Kidney tubule cell (primary cell): Measurements from ENCODE around the gene GAMT.

ENCODE experiments used
- DNase-seq: peaks from one replicate; pipeline ENCODE4 v3.0.0-alpha.2; 2018; ENCODE audit warnings: low spot score

GAMT gene

GRCh38 chr19:1418496-1418775 lies 17.1 kb upstream of the GAMT start:
- DNase-seq, result no peak

DNA sequence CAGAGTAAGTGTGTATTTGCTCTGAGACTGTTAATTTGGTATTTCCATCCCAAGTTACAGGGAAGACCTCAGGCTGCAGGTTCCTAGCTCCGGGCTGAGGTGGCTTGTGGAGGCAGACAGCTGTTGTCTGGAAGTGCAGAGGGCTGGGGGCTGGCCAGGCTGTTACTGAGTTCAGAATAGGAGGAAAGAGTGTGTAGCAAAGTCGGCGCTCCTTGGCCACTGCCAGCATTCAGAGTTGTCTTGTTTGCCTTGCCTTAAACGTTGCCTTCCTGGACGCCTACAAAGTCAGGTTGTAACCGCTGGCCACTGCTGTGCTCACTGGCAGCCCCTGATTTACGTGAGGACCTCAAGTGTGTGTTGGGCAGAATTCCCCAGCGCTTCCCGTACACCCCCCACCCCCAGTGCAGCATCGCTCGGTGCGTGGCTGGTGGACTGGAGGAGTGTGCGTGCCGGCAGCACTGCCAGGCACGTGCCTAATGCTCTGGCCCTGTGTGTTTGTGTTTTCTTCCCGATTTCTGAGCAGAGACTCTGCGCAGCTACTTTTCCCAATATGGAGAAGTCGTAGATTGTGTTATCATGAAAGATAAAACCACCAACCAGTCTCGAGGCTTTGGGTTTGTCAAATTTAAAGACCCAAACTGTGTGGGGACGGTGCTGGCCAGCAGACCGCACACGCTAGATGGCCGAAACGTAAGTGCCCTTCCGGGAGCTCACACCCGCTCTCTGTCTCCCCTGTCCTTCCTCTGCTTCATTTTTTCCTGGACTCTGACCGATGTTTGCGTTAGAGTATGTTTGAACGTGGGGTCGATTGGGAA lies 16.5 kb upstream of the GAMT start:
- DNase-seq, result no peak

- DNase-seq, result peak; percentile 30
Measured at GRCh38 chr19:1417145-1417544, 15.8 kb upstream of the GAMT start.

GRCh38 chr19:1416014-1416841 lies 14.9 kb upstream of the GAMT start:
- DNase-seq, result peak; percentile 83

GRCh38 chr19:1412995-1413800 lies 11.9 kb upstream of the GAMT start:
- no peak for DNase-seq

DNA sequence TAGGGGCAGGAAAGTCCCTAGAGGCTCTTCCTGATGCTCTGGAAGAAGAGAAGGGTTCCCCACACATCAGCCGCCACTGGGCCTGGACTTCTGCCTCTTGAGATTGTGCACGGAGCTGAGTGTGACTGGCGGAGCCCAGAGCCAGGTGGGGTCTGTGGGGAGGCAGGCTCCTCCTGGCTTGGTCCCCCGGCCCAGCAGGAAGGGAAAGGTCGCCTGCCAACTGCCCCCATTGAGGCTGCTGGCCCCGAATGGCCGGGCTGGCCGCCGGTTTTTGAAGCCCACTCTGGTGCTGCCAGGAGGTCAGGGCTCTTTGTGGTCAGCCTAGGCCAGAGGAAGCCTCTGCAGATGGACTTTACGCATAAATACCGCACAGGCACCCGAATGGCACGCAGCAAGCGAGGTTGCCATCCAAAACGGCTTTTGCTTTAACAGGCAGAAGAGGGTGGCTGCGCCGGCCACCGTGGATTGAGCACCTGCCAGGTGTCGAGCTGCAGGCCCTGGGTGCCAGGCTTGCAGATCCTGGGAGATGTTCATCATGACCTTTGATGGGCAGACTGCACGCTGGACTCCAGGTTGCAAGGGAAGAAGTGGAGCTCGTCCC lies 11.1 kb upstream of the GAMT start:
- DNase-seq, result no peak

DNA sequence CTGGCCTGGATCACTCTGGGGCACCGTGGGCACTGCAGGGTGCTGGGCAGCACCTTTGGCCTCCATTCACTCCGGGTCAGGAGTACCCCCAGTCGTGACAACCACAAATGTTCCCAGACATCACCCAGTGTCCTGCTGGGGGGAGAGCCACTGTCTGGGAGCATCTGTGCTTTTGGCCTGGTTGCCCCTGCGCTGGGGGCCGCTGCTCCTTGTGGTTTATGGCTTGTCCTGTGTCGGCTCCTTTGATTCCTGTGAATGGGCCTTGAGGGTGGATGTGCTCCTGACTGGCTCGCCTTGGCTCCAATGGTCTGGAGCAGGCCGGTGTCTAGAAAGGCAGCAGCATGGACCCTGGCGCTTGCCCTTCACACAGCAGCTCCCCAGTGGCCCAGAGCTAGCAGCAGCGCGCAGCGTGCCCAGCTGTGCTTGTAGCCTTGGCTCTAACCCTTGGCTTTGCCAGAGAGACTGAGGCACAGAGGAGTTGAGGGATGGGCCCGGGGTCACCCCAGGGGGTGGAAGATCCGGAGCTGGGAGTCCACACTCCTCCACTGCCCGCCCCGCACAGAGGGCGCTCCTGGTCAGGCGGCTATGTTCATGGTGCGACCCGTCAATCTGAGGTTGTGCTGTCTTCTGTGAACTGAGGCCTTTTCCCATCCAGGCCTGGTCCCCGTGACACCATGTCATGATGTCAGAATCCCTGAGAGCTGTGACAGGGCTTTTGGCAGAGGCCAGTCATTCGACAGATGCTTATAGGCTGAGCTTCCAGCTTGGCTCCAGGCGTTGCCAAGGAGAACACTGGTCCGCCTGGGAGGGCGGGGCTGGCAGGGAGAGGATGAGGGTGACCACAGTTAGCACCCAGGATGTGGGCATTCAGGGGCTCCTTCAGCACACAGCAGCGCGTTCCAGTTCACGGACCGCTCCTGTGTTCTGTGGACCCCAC lies 10.2 kb upstream of the GAMT start:
- peak; percentile 68 for DNase-seq

GRCh38 chr19:1410789-1411188 lies 9.4 kb upstream of the GAMT start:
- DNase-seq, result no peak

DNA sequence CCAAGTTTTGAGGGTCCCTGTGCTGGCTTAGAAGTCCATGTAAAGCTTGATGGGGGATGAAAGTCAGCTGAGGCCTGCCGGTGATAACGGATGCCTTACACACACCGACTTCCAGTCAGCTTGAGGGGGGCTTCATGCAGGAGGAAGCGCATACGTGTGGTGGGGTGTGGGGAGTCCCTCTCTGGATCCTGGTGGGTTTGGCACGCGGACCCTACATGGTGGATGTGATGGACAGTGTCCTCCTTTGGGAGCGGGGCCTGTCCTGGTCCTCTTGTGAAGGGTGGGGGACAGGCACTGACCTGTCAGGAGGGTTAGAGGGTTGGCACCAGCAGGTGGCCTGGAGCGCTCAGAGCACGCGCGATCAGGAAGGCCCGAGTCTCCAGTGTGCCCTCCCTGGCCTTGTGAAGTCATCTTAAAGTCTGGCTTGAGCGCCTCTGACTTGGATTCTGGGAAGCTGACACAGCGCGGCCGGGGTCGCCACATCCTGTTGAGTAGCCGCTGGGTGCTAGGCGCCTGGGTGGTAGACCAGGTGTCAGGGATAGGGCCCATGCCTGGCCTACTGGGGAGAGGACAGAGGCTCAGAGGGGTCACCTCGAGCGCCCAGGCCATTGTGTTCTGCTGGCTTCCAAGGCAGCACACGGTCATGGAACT lies 8.9 kb upstream of the GAMT start:
- peak; percentile 92 for DNase-seq

- DNase-seq, result no peak
Measured at GRCh38 chr19:1409204-1410005, 8.1 kb upstream of the GAMT start.

GRCh38 chr19:1408300-1409203 lies 7.2 kb upstream of the GAMT start:
- DNase-seq, result peak; percentile 61

DNA sequence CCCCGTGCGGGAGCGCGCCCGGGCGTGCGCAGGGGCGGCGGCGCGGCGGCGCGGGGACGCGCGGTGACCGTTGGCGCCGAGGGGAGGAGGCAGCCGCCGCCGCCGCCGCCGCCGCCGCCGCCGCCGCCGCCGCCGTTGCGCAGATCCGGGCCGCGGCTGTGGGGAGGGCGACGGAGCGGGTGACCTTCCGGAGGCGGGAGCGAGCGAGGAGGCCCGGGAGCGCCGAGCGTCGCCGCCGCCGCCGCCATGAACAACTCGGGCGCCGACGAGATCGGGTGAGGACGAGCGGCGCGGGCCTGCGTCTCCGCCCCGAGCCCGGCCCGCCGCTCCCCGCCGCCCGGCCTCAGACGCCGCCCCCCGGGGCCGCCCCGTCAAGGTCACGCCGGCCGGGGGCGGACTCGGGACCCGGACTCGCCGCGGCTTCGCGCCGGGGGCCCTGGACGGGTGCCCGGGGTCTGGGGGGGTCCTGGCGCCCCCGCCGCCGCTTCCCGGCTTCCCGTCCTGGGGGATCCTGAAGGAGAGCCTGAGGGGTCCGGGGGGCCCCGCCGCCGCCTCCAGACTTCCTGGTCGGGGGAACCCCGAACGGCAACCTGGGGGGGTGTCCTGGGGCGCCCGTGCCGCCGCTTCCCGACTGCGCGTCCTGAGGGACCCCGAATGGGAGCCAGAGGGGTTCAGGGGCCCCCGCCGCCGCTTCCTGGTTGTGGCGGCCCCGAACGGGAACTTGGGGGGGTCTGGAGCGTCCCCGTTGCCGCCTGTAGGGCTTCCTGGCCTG lies 6.4 kb upstream of the GAMT start, which contains the start of gene DAZAP1:
TSS of gene DAZAP1 (plus strand) at position 59 of the 772 bp plus-strand sequence. CDS start at position 247, 188 bp downstream.
- DNase-seq, result no peak

DNA sequence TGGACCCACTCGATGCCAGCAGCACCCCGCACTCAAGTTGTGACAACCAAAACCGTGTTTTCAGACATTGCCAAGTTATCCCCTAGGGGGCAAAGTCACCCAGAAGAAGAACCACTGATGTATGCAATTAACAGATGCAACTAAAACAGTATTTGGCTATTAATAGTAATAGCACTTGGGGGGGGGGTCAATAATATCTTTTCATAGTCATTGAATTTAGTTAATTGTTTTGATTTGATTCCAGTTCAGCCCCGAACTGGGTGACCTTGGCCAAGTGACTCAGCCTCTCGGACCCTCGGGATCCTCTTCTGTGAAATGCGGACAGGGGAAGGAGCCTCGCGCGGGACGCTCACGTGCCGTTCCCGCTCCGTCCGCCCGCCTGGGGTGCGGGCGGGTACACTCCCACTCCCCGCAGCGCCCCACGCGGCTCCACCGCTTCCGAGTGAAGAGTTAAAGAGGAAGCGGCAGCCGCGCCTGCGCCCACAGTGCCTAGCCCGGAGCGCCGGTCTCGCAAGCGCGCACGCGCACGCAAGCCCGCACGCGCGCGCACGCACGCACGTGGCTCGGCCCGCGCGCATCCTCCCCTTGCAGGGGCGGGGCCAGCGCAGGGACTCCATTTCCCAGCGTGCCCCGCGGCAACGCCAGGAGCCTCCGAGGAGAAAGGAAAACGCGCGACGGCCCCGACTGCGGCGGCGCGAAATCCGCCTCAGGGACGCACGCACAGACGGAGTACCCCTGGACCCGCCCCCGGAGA lies 5.6 kb upstream of the GAMT start:
- peak; percentile 99 for DNase-seq

DNA sequence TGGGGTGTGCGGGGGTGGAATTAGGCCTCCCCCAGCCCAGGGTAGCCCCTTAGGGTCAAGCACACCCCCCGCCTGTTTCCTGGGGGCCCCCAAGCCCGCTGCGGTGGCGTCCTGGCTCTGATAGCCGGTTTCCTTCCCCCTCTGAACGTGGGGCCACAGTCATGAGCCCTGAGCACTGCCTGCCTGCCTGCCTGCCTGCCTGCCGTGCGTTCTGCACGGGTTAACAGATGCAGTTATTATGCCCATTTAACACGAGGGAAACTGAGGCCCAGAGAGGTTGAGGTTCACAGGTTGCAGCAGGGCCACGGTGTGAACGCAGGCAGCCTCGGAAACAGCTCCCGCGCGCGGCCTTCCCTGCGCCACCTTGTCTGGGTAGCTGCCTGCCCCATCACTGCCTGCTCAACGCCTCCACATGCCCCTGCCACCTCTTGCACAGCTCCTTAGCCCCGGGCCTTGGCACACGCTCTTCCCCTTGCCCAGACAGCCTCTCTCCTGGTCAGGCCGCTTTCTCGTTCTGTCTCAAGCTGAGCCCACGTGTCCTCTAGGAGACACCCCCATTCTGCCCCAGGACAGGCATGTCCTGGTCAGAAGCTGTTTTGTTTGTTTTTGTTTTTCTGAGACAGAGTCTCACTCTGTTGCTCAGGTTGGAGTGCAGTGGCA lies 1.2 kb upstream of the GAMT start:
- no peak for DNase-seq

DNA sequence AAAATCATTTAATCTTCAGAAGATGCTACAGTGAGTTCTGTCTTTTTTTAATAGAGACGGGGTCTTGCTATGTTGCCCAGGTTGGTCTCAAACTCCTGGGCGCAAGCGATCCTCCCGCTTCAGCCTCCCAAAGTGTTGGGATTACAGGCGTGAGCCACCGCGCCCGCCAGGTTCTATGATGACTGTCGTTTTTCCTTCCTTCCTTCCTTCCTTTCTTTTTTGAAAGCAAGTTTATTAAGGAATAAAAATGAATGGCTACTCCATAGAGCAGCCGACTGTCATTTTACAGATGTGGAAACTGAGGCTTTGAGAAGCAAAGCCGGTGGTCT lies 511 bp upstream of the GAMT start:
- DNase-seq, result no peak

GRCh38 chr19:1400281-1401137 lies 833 bp downstream of the GAMT start:
- DNase-seq, result no peak
